Skeletal muscle satellite cell (primary cell): ENCODE data around the gene TSHZ3.

Source experiments
- H3K27me3 ChIP-seq: 2 replicates; pipeline ENCODE4 v1.7.0; 2013; ENCODE audit warnings: low read length; ENCODE audit not compliant: control insufficient read depth, insufficient read depth
- H3K36me3 ChIP-seq: 2 replicates; pipeline ENCODE4 v1.7.0; 2013; ENCODE audit warnings: mild to moderate bottlenecking, control low read depth, low read length; ENCODE audit not compliant: insufficient read depth
- H3K4me1 ChIP-seq: 2 replicates; pipeline ENCODE4 v1.7.0; 2013; ENCODE audit warnings: low read length; ENCODE audit not compliant: control insufficient read depth, insufficient read depth
- H3K4me2 ChIP-seq: 2 replicates; pipeline ENCODE4 v1.7.0; 2013; ENCODE audit warnings: mild to moderate bottlenecking, low read length
- H3K4me3 ChIP-seq: 2 replicates; pipeline ENCODE4 v1.7.0; 2013; ENCODE audit warnings: low read length
- H3K9ac ChIP-seq: 2 replicates; pipeline ENCODE4 v1.7.0; 2013; ENCODE audit warnings: mild to moderate bottlenecking, low read depth, low read length, moderate library complexity
- H3K9me3 ChIP-seq: replicated peaks from 2 replicates; pipeline ENCODE4 v1.7.0; 2013; ENCODE audit warnings: mild to moderate bottlenecking, control low read depth, low read length

The TSHZ3 gene

GRCh38 chr19:31347354-31347753, 1.9 kb downstream of the TSHZ3 start:
- Histone ChIP-seq H3K9me3 (no peaks in the 10 kb centered on the region), H3K36me3 (peaks cover 5% of the 10 kb centered on the region), H3K27me3 (no peaks in the 10 kb centered on the region), H3K4me1 (peaks cover 39% of the 10 kb centered on the region), H3K4me3 (peak overlapping the region; percentile 90), H3K9ac (peak overlapping the region; percentile 94), H3K4me2 (peak overlapping the region; percentile 94)

DNA sequence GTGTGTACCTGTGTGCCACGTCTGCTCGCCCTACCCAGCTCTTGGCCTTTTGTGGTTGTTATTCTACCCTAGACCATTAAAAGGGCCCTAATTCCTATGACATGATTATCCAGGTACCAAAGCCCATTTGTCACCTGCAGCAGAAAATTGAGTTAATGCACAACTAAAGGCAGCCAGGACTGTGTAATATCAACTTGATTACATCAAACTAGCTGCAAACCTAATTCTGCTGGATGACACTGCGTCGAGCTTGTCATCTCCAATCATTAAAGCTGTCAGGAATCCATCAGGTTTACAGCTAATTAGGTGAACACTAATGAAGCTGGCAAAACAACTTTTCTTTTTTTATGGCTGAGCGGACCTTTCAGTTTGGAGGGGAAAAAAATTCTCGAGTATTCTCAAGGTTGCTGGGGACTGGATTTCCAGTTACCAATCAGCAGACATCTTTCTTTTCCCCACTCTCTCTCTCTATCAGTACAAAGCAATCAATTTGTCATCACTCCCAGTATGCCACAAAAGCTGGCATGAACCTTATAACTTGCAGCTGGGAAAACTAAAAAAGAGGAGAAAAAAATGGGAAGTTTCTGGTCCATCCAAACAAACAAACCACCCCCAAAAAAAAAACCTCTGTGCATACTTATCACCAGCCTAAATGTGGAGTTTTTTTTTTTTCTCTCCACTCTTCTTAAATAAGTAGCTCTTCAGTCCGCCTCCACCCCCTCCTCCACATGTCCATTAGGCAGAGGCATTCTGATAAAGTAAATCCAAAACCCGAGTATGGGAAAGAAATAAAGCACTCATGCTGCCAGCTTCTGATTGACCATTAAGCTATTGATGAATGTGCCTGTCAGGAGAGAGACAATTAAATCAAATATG, 2.8 kb downstream of the TSHZ3 start:
- no peak overlapping the region for H3K9ac ChIP-seq
- H3K36me3 ChIP-seq, result peaks cover 5% of the 10 kb centered on the region
- peaks cover 31% of the 10 kb centered on the region for H3K4me1 ChIP-seq
- H3K4me2 ChIP-seq, result peak overlapping the region; percentile 94
- H3K27me3 ChIP-seq, result no peaks in the 10 kb centered on the region
- H3K4me3 ChIP-seq, result no peak overlapping the region
- no peaks in the 10 kb centered on the region for H3K9me3 ChIP-seq

DNA sequence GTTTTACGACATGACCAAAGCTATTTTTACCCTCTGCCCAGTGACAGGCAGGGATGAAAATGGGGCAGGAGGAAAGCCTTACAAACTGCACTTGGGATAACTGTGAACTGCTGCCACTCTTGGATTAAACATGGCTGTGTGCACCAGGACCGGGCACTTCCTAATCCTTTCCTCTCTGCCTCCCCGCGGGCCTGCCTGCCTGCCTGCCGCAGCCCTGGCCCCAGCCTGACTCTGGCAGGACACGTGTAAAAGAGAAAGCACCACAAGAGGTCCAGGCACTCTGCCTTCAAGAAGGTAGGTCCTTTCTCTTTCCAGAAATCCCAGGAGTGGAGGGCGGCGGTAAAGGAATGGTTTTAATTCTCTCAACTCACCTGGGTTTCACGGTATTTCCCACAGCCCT, 4.8 kb downstream of the TSHZ3 start:
- Histone ChIP-seq H3K4me3 (no peak overlapping the region), H3K4me2 (peak overlapping the region; percentile 17), H3K27me3 (no peaks in the 10 kb centered on the region), H3K9ac (no peak overlapping the region), H3K4me1 (peaks cover 46% of the 10 kb centered on the region), H3K9me3 (no peaks in the 10 kb centered on the region), H3K36me3 (peaks cover 5% of the 10 kb centered on the region)

- no peaks in the 10 kb centered on the region for H3K9me3 ChIP-seq
- H3K4me2 ChIP-seq, result no peak overlapping the region
- H3K4me1 ChIP-seq, result peaks cover 58% of the 10 kb centered on the region
- no peak overlapping the region for H3K4me3 ChIP-seq
- no peaks in the 10 kb centered on the region for H3K27me3 ChIP-seq
- H3K9ac ChIP-seq, result no peak overlapping the region
- H3K36me3 ChIP-seq, result peaks cover 5% of the 10 kb centered on the region
Observed at GRCh38 chr19:31342926-31343325, 6.3 kb downstream of the TSHZ3 start.

DNA sequence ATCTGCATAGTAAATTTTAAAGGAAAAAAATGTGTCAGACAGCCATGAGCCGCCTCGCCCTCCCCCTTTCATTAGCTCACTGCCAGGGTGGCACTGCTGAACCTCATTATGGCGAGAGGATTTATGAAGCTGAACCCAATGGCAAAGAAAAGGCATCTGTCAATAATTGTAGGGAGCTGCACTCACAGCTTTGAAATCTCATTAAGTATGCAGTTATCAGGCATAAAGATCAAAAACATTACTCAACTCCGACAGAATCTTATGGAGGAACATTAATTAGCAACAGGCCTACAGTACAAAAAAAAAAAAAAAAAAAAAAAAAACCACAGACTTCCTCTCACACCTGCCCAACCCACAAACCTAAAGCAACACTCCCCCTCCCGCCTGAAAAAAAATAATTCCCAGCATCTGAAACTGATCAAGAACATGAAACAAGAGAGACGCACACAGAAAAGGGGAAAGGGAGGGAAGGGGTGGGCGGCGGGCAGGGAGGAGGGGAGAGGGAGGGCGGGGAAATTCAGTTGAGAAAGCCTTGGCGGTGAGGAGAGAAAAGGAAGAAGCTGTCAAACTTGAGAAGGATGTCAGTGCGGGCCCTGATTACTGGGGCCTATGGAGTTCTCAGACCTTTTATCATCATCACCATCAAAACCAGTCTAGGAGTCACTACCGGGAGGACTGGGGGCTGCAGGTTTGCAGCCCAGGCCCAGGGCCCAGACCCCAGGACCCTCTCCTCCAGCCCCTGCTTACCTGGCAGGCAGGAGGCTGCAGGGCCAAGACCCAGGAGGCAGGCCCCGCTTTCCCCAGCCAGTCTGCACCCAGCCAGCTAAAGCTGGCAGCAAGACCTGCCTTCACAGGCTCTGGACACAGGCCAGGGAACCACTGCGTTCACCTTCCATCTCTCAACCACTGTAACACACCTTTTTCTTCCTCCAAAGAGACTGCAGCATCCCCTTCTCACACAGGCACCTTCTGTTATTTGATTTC, 8.9 kb downstream of the TSHZ3 start:
- peaks cover 8% of the 10 kb centered on the region for H3K36me3 ChIP-seq
- H3K27me3 ChIP-seq, result no peaks in the 10 kb centered on the region
- H3K4me1 ChIP-seq, result peaks cover 47% of the 10 kb centered on the region
- no peak overlapping the region for H3K4me3 ChIP-seq
- no peaks in the 10 kb centered on the region for H3K9me3 ChIP-seq
- H3K4me2 ChIP-seq, result peak overlapping the region; percentile 61
- no peak overlapping the region for H3K9ac ChIP-seq

- Histone ChIP-seq H3K27me3 (no peaks in the 10 kb centered on the region), H3K36me3 (peaks cover 8% of the 10 kb centered on the region), H3K9ac (peak overlapping the region; percentile 33), H3K4me3 (no peak overlapping the region), H3K9me3 (no peaks in the 10 kb centered on the region), H3K4me2 (peak overlapping the region; percentile 61), H3K4me1 (peaks cover 48% of the 10 kb centered on the region)
Observed at GRCh38 chr19:31339411-31339810, 9.8 kb downstream of the TSHZ3 start.

GRCh38 chr19:31338069-31338776, 11.0 kb downstream of the TSHZ3 start:
- H3K9me3 ChIP-seq, result no peaks in the 10 kb centered on the region
- peaks cover 55% of the 10 kb centered on the region for H3K4me1 ChIP-seq
- H3K36me3 ChIP-seq, result peaks cover 8% of the 10 kb centered on the region
- no peak overlapping the region for H3K4me3 ChIP-seq
- H3K4me2 ChIP-seq, result peak overlapping the region; percentile 61
- no peaks in the 10 kb centered on the region for H3K27me3 ChIP-seq
- peak overlapping the region; percentile 33 for H3K9ac ChIP-seq

GRCh38 chr19:31337008-31337914, 12.0 kb downstream of the TSHZ3 start:
- Histone ChIP-seq H3K27me3 (no peaks in the 10 kb centered on the region), H3K4me1 (peaks cover 57% of the 10 kb centered on the region), H3K36me3 (peaks cover 3% of the 10 kb centered on the region), H3K9me3 (no peaks in the 10 kb centered on the region), H3K4me2 (peak overlapping the region; percentile 61), H3K9ac (no peak overlapping the region), H3K4me3 (no peak overlapping the region)

DNA sequence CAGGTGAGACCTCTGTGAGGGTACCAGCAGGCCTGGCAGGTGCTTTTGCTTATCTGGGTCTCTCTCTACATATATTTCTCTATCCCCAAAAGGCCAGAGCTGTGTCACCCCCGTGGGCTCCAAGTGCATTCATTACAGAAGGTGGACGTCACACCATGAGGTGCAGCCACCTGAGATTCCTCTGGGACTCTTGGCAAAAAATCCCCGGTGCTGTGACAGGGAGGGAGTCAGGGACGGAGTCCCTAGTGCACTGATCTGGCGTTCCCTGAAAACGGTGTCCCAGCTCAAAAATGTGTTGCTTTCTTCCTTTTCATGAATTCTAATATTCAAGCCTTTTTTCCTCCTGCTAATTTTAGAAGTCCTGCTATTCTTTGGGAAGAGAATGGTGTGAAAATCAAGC, 13.5 kb downstream of the TSHZ3 start:
- no peaks in the 10 kb centered on the region for H3K9me3 ChIP-seq
- H3K9ac ChIP-seq, result no peak overlapping the region
- H3K4me3 ChIP-seq, result no peak overlapping the region
- peaks cover 70% of the 10 kb centered on the region for H3K4me1 ChIP-seq
- peaks cover 3% of the 10 kb centered on the region for H3K36me3 ChIP-seq
- H3K4me2 ChIP-seq, result no peak overlapping the region
- H3K27me3 ChIP-seq, result no peaks in the 10 kb centered on the region

DNA sequence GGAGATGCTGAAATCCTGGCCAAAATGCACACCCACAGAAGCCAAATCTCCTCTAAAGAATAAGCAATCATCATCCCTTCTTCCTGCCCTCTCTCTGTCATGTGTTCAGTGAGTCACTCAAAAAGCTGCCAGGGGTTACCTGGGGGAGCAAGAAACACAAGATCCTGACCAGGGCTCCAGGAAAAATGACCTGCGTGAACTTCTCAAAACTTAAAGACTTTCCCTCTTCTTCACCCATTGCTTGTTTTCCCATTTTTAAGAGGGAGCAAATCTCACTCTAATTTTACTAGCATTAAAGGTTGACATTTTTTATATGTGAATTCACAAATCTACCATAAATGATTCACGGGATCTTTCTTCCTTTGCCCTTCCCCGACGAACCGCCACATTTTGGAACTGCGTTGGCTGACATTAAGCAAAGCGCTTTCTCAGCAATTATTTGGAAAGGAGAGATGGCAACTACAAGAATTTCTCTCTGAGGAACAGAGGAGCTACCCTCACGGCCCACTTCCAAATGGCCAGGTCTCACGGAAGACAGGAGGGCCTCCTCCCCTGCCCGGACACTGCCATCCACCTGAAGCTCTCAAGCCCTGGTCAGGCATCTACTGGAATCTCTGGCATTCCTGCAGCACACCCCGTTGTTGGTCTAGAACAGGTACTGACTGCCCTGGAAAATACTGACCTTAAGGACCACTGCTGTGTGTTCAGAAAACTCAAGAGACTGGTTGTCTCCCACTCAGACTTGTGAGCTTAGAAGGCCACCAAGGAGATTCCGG, 14.2 kb downstream of the TSHZ3 start:
- peaks cover 70% of the 10 kb centered on the region for H3K4me1 ChIP-seq
- H3K4me3 ChIP-seq, result no peak overlapping the region
- peaks cover 3% of the 10 kb centered on the region for H3K36me3 ChIP-seq
- no peaks in the 10 kb centered on the region for H3K9me3 ChIP-seq
- no peaks in the 10 kb centered on the region for H3K27me3 ChIP-seq
- peak overlapping the region; percentile 49 for H3K4me2 ChIP-seq
- H3K9ac ChIP-seq, result no peak overlapping the region
